Measurements from ENCODE around the gene KCNK3.

Gene KCNK3

DNA sequence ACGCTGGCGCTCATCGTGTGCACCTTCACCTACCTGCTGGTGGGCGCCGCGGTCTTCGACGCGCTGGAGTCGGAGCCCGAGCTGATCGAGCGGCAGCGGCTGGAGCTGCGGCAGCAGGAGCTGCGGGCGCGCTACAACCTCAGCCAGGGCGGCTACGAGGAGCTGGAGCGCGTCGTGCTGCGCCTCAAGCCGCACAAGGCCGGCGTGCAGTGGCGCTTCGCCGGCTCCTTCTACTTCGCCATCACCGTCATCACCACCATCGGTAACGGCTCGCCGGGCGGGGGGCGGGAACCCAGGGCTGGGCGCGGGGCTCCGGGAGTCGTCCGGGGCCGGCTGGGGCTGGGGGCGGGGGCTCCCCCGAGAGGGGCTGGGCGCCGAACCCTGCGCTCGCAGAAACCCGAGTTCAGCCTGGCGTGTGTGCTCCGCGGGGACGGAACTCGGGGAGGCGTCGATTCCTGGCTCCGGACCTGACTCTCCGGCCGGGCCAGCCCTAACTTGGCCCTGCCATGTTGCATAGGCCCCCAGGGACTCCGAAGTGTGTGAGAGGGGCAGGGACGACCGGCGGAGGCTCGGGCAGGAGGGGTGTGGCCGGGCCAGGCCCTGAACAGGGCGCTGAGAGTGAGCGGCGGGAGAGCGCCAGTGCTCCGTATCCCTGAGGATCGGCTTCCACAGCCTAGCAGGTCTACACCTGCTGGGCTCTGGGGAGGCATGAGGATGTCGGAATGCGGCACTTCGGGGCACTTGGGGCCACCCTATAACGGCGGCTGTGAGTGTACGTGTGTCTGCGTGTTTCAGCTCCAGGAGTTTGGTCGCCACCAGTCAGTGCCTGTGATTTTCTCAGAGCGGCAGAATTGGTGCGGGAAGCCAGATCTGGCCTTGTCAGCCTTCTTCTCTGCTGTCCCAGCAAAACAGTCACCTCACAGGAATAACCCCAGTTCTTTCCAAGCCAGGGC, 651 bp downstream of the KCNK3 start:
- DNase-seq, result peak; percentile 12

DNA sequence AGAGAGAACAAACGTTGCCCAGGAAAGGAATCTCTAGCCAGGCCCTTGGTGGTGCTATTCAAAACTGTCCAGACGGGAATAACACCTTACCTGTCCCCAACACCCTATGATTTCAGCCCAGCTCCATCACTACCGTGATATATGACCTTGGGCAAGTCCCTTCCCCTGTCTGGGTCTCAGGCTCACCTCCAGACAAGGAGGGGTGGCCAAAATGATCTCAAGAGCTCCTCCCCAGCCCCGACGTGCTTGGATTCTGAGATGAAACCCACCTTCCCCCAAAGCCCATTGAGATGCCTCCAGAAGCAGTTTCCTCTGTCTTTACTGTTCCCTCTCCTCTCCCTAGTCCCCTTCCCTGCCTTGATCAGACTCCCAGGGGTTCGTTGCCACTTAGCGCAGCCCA, 1.5 kb downstream of the KCNK3 start:
- no peak for DNase-seq

DNA sequence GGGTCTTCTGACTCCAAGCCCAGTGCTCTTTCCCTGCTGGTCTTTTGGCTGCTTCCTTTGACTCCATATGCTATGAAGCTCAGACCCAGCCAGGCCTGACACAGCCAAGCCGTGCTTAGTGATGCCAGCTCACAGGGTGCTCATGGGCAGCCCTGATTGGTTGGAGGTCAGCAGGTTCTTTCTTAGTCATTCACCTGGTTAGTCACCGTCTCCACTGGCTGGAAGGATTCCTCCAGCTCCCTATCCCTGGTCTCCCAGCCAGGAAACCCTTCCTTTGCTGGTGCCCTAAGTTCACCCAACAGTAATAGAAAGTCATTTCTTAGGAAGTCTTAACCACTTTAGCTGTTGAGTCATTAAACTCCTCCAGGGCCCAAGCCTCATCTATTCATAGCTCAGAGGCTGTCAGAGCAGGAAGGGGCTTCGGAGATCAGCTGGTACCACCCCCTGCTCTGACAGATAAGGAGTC, 3.9 kb downstream of the KCNK3 start:
- peak; percentile 77 for DNase-seq

DNA sequence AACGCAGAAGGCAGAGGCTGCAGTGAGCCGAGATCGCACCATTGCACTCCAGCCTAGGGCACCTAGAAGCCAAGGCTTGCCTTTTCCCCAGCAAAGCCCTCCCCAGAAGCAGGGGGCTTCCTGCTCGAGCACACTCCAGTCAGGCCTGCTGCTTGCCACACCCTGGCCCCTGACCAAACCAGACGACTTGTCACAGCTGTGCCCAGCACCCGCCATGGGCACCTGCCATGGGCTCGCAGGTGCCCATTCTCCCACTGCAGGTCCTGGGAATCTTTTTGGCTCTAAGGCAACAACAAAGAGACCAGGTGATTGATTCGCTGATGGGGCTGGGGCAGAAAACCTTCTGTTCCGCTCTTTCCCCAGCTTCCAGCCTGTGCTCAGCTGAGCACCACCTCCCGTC, 4.9 kb downstream of the KCNK3 start:
- no peak for DNase-seq

DNA sequence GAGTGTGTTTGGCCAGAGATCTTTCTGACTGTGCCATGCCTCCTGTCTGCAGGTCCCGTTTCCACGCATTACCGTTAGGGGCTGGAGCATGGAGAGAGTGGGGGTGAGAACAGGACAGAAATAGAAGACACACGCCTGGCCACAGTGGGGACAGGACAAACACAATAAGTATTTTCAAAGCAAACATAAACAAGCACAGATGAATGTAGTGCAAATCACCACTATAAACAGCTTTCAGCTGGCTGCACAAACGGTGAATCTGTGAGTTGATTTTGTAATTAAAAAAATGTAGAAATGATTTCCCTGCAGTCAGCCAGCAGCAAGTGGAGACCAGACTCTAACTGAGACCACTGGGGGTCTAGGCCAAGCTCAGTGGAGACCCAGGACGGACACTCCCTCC, 6.8 kb downstream of the KCNK3 start:
- no peak for DNase-seq

DNA sequence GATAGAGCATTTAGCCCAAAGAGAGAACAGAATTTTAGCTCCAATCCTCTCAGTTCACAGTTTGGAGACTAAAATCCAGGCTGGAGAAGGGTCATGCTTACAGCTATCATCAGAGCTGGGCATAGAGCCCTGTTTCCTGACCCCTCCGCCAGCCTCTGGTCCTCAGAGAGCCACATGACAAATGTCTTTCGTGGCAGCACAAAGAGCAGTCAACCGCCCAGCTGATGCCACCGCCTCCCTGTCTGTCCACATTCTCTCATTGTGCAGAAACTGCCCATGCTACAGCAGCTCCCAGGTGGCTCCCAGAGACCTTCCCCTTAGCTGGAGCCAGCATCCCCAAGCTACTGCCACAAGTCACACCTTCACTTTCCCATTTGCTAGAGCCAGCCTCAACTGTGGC, 7.6 kb downstream of the KCNK3 start:
- DNase-seq, result no peak

DNA sequence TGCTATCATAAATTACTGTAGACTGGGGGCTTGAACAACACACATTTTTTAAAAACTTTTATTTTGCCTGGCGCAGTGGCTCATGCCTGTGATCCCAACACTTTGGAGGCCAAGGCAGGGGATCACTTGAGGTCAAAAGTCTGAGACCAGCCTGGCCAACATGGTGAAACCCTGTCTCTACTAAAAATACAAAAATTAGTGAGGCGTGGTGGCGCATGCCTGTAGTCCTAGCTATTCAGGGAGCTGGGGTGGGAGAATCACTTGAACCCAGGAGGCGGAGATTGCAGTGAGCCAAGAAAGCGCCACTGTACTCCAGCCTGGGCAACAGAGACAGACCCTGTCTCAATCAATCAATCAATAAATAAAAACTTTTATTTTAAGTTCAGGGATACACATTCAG, 9.1 kb downstream of the KCNK3 start:
- DNase-seq, result no peak

DNA sequence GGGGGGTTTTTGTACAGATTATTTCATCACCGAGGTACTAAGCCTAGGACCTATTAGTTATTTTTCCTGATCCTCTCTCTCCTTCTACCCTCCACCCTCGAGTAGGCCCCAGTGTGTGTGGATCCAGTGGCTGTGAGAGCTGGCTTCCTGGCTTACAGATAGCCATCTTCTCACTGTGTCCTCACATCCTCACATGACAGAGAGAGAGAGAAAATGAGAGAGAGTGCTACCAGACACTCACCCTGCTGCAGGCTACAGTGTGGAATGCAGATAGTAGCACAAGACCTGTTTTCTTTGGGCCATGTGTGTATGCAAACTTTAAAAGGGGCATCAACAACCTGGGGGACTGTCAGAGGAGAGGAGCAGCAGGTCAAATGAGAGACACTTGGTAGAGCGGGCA, 9.5 kb downstream of the KCNK3 start:
- DNase-seq, result no peak

DNA sequence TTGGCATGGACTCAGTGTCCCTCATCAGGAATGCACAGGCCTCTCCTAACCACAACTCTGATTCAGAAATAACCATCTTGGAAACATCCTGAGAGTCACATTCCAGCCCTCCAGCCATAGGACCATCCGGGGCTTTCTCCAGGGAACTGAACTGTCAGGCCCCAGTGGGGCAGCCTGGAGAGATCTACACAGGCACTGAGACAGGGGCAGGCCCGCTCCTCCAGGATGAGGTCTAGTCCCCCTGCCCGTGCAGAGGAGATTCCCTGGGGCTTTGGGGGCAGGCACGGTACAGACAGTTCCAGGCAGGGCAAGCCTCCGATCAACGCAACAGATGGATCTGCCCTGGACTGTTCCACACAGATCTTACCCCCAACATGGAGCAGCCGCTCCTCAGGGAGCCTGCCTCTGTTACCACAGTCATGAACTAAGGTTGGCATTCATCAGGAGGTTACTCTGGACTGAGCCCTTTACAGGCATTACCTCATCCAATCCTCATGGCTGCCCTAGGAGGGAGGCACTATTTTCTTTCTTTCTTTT, 12.0 kb downstream of the KCNK3 start:
- peak; percentile 61 for DNase-seq

DNA sequence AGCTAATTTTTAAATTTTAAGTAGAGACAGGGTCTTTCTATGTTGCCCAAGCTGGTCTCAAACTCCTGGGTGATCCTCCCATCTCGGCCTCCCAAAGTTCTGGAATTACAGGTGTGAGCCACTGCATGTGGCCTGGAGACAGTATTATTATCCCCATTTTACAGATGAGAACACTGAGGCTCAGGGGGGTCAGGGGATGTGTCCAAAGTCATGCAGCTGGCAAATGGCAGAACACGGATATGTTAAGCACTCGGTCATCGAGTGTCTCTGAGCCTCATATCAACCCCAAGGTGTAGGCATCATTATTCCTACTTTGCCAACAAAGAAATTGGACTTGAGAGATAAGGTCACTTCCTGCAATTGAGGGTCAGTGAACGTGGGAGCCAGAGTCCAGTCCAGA, 12.6 kb downstream of the KCNK3 start:
- no peak for DNase-seq

DNA sequence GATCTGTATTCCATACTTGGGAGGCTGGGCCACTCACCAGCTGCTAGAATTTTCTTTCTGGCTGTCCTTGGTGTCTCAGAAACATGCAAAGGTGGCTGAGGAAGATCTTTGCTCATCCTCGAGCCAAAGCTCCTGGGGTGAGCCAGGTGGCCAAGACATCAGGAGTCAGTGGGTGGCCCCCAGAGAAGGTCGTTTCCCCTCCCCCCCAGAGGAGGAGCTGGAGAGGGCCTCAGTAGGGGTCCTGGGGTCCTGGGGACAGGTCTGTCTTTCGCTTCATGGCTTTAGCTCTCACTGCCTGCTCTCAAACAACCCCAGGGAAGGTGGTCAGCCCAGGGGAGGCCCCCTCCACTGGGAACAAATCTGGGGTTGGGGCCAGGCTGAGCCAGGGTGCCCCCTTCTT, 13.6 kb downstream of the KCNK3 start:
- no peak for DNase-seq

DNA sequence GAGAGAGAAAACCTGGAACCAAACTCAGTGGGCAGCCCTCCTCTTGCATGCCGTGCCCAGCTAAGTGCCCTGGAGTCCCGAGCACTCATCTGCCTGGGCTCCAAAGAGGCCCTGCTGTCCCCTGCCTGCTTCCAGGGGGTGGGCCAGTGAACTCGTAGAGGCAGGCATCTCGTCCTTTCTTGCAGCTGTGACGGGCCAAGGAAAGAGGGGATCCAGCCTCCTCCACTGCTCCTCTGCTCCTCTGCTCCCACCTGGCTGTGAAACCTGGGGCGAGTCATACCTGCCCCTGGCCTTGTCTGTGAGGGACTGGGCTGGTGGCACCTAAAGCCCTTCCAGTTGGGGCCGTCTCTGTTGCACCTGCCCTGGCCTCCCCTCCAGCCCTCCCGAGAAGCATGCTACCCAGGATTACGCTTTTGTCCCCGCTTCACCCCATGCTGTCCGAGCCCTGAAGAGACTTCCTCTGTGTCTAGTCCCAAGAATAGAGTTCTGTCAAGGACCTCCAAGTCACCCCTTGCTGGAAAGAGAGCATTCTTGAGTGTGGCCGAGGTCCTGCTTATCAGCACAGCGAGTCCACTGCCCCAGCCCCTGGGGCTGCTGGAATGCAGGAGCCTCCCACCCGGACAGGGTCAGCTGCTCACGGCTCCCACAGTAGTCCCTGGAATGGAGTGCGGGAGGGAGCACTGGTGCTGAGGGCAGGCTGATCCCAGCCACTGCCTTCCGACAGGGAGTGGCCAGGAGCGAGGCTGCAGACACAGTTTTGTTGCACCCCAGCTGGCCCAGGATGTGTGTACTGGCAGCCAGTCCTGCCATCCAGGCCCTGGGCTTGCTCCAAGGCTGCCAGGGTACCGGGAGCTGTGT, 14.3 kb downstream of the KCNK3 start:
- no peak for DNase-seq

DNA sequence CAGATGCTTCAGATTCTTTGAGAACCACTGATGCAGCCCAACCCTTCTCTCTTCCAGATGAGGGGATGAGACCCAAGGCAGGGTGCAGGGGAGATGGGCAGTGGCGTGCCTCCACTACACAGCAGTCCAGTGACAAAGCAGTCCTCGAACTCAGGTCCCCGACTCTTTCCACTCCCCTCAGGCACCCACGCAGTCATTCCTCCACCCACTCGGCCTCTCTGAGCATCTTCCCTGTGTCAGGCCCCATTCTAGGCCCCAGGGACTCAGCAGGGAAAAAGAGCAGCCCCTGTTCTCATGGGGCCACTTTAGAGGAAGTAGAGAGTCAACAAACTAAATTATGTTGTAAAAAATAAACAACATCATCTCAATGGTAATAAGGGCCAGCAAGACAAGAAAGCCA, 15.2 kb downstream of the KCNK3 start:
- DNase-seq, result no peak

DNA sequence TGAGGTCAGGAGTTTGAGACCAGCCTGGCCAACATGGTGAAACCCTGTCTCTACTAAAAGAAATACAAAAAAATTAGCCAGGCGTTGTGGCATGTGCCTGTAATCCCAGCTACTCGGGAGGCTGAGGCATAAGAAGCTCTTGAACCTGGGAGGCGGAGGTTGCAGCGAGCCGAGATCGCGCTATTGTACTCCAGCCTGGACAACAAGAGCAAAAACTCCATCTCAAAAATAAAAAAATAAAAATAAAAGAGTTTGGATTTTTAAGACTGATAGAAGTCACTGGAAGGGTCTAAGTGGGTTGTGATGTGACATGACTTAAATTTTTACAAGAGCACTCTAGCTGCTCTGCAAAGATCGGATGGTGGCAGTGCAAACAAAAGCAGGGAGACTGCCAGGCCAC, 15.9 kb downstream of the KCNK3 start:
- DNase-seq, result no peak

DNA sequence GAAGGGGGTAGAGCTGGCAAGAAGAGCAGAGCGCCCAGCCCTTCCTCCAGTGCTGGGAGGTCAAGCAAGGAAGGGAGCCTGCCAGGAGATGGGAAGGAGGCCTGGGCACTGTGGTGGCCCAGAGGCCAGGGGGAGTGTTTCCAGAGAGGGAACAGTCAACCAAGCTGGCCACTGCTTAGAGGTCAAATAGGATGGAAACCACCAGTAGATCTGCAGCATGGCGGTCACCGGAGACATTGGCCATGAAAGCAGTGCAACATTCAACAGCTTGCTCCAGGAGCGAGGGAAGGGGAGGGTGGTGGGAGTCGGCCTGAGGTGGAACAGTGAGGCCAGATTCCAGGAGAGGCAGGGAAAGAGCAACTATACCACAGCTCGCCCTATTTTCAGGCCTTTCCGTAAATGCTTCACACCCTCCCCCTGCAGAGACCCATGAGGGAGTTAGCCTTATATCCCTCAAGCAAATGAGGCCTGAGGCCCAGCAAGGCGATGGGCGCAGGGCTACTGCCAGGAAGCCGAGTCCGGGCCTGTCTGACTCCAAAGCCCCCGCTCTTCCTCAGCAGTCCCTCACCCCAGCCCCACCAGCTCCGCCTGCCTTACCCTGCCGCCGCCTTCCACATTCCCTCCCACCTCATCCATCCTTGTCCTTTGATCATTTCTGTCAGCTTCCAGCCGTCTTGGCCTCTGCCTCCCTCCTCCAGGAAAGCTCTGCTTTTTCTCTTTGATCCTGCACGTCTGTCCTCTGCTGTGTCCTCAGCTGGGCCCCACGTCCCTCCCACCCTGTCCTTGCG, 17.0 kb downstream of the KCNK3 start:
- no peak for DNase-seq

DNA sequence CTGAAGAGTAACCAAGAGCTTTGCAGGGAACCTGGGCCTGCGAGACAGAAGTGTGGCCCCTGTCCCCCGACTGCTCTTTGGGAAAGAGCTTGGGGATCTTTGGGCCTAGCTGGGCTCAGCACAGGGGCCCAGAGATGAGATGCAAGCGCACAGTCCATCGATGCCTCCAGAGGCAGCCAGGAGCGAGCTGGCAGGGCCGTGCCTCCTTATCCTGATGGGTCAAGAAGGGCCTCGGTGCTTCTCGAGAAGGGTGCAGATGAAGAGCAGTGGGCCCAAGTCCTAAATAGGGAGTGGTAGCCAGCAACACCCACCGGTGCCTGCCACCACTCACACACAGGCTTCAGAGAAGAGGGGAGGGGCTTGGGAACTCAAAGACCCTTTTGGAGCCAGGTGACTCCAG, 17.6 kb downstream of the KCNK3 start:
- DNase-seq, result no peak

DNA sequence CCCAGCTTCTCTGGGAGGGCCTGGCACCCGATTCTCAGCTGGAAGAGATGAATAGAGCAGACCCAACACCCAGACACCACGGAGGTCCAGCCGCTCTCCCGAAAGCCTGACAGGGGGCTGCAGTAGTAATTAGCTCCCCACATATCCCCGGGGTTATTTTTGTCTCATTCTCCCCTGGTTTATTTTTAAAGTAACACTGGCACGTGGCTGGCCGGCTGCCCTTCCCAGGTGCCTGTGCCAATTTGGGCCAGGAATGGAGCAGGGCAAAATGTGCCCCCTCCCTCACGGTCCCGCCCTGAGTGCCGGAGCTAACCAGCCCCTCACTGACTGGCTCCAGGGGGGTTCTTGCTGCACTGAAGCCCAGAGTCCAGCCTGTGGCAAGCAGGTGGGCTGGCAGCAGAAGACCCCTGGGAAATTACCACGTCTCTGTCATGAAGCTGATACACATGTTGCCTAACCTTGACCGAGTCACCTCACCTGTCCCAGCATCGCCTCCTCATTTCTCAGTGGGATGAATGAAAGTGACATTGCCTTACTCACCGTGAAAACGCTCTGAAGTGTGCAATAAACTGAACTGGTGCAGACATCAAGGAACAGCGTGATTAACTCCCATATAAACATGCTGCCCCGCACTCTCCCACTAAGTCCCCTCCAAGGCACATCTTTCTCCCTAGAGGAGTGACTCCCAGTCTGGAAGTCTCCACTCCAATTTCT, 18.4 kb downstream of the KCNK3 start:
- DNase-seq, result no peak

DNA sequence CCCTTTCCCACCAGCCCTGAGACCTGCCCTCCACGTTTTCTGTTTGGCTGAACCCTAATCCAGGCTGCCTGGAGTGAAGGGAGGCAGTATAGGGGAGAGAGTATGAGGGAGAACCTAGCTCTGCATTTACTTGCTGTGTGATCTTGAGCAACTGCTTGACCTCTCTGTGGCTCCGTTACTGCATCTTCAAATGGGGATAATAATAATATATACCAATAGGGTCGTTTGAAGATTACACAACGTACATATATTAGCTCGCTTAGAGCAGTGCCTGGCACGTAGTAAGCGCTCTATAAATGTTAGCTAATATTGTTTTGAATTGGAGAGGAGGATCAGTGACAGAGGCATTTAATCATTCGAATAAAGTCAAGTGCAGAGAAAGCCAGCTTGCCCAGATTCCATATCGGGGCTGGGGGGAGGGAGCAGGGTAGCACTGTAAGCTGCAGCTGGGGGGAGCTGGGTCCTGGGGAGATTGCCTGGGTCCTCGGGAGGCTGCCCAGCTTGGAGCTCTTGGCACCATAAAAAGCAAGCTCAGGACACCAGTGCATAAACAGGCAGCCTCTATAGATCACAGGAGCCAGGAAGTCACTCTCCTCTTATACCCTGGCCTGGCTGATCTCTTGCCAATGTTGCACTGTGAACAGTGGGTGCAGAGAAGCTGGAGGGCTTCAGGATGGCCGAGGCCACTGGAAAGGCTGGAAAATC, 19.1 kb downstream of the KCNK3 start:
- no peak for DNase-seq

DNA sequence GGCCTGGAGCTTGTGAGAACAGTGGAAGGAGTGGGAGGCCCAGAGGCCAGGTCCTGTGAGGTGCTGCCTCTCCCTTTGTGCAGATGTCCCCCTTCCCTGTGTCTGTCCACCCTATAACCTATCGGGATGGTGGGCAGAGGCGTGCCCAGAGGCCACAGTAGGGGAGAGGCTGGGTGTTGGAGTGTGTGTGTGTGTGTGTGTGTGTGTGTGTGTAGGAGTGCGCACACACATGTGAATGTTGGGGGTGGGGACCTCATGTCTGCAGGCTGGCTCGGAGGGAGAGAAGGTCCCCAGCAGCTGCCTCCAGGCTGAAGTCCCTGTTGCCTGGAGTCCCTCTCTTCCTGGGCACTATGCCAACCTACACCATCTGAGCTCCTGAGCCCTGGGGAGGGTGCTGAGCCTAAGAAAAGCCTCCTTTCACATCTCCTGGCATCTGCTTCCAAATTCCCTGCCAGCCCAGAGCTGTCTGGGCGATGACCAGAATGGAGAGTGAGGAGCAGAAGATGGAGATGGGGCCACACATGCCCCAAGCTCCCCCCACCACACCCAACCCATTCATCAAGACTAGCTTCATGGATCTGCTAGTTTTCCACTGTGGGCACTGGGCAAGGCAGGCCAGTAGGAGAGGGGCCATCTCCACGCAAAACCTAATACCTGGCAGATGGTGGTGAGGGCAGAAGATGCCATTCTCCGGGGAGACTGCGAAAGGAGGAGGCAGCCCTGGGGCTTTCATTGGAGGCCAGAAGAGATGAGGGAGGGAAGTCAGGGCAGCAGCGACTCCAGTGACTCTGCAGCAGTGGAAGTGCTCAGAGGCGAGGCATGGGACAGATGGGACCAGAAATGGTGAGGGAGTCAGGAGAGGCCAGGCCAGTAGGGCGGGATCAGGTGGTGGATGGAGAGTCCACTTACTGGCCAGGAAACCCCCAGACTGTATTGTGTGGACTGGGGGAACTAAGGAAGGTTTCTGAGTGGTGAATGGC, 20.3 kb downstream of the KCNK3 start:
- no peak for DNase-seq

Data from fibroblast of upper back skin (primary cell).